GM23338 (cell line): Measurements from ENCODE around the gene TRAPPC12.

ENCODE experiments used
- STAT1 ChIP-seq: IDR thresholded peaks from one replicate; pipeline ENCODE4 v1.6.1; 2016; ENCODE audit warnings: antibody characterized with exemption; ENCODE audit not compliant: unreplicated experiment
- TF ChIP-seq, protein P1 (sequence below), 2 experiments: fragments of 200-600 bp in 1 of 2; sonication (generic) in 1 of 2; conservative IDR thresholded peaks; 2 replicates each; pipeline versions ENCODE4 v1.5.1 to v1.6.1; 2016 to 2017; ENCODE audit warnings: antibody characterized with exemption in 2 of 2, low read depth in 2 of 2, mild to moderate bottlenecking in 2 of 2, moderate library complexity in 1 of 2

DNA sequence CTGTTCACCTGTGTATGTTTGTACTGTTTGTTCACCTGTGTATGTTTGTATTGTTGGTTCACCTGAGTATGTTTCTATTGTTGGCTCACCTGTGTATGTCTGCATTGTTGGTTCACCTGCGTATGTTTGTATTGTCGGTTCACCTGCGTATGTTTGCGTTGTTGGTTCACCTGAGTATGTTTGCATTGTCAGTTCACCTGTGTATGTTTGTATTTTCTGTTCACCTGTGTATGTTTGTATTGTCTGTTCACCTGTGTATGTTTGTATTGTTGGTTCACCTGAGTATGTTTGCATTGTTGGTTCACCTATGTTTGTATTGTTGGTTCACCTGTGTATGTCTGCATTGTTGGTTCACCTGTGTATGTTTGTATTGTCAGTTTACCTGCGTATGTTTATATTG is 125.2 kb downstream of the TRAPPC12 start:
- TF ChIP-seq, protein P1, sequence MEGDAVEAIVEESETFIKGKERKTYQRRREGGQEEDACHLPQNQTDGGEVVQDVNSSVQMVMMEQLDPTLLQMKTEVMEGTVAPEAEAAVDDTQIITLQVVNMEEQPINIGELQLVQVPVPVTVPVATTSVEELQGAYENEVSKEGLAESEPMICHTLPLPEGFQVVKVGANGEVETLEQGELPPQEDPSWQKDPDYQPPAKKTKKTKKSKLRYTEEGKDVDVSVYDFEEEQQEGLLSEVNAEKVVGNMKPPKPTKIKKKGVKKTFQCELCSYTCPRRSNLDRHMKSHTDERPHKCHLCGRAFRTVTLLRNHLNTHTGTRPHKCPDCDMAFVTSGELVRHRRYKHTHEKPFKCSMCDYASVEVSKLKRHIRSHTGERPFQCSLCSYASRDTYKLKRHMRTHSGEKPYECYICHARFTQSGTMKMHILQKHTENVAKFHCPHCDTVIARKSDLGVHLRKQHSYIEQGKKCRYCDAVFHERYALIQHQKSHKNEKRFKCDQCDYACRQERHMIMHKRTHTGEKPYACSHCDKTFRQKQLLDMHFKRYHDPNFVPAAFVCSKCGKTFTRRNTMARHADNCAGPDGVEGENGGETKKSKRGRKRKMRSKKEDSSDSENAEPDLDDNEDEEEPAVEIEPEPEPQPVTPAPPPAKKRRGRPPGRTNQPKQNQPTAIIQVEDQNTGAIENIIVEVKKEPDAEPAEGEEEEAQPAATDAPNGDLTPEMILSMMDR (conservative IDR thresholded peaks at IDR 0.05; ENCODE audit: low read depth in 2 of 2) = no peak
- TF ChIP-seq STAT1 = no peak
